Epithelial cell of prostate (primary cell): ENCODE measurements around the gene KCTD3.

Experiments
- DNase-seq: peaks from one replicate; pipeline ENCODE4 v3.0.0-alpha.2; 2011; ENCODE audit warnings: low read depth, low spot score
- H3K27ac ChIP-seq: fragments of 450-650 bp; 2 replicates; pipeline ENCODE4 v1.5.1; 2017; ENCODE audit warnings: mild to moderate bottlenecking

KCTD3 gene

GRCh38 chr1:215566556-215567490 lies at the start of gene KCTD3:
TSS of gene KCTD3 (plus strand) at chr1:215567304. CDS start at chr1:215567686, 382 bp downstream.
- DNase-seq, result no peak
- H3K27ac ChIP-seq, result peak within 1 kb of the TSS; percentile 72

GRCh38 chr1:215517441-215517891 lies 49.6 kb upstream of the KCTD3 start:
- no peak overlapping the region for H3K27ac ChIP-seq
- DNase-seq, result no peak

GRCh38 chr1:215518594-215518993 lies 48.5 kb upstream of the KCTD3 start:
- H3K27ac ChIP-seq, result no peak overlapping the region
- DNase-seq, result no peak

- DNase-seq, result no peak
- H3K27ac ChIP-seq, result no peak overlapping the region
Observed at GRCh38 chr1:215521279-215521678, 45.8 kb upstream of the KCTD3 start.

GRCh38 chr1:215523128-215523861 lies 43.8 kb upstream of the KCTD3 start:
- no peak for DNase-seq
- no peak overlapping the region for H3K27ac ChIP-seq

- no peak overlapping the region for H3K27ac ChIP-seq
- no peak for DNase-seq
Observed at GRCh38 chr1:215523906-215524305, 43.2 kb upstream of the KCTD3 start.

GRCh38 chr1:215526147-215526845 lies 40.8 kb upstream of the KCTD3 start:
- no peak overlapping the region for H3K27ac ChIP-seq
- DNase-seq, result no peak

- H3K27ac ChIP-seq, result no peak overlapping the region
- no peak for DNase-seq
Observed at GRCh38 chr1:215526846-215527151, 40.3 kb upstream of the KCTD3 start.

- DNase-seq, result no peak
- H3K27ac ChIP-seq, result no peak overlapping the region
Observed at GRCh38 chr1:215529111-215529510, 38.0 kb upstream of the KCTD3 start.

- no peak overlapping the region for H3K27ac ChIP-seq
- DNase-seq, result no peak
Observed at GRCh38 chr1:215529571-215529970, 37.5 kb upstream of the KCTD3 start.

- DNase-seq, result no peak
- H3K27ac ChIP-seq, result no peak overlapping the region
Observed at GRCh38 chr1:215530401-215530984, 36.6 kb upstream of the KCTD3 start.

- H3K27ac ChIP-seq, result no peak overlapping the region
- no peak for DNase-seq
Observed at GRCh38 chr1:215539803-215540570, 27.1 kb upstream of the KCTD3 start.

- DNase-seq, result no peak
Observed at GRCh38 chr1:215542301-215542700, 24.8 kb upstream of the KCTD3 start.

GRCh38 chr1:215543191-215543606 lies 23.9 kb upstream of the KCTD3 start:
- H3K27ac ChIP-seq, result no peak overlapping the region
- peak; percentile 67 for DNase-seq

More at GRCh38 chr1:215542301-215542700, 24.8 kb upstream of the KCTD3 start:
- no peak overlapping the region for H3K27ac ChIP-seq

GRCh38 chr1:215543806-215544205 lies 23.3 kb upstream of the KCTD3 start:
- no peak for DNase-seq
- H3K27ac ChIP-seq, result no peak overlapping the region

- no peak for DNase-seq
- no peak overlapping the region for H3K27ac ChIP-seq
Observed at GRCh38 chr1:215544566-215544965, 22.5 kb upstream of the KCTD3 start.

GRCh38 chr1:215545096-215545495 lies 22.0 kb upstream of the KCTD3 start:
- no peak overlapping the region for H3K27ac ChIP-seq
- no peak for DNase-seq

- no peak for DNase-seq
- no peak overlapping the region for H3K27ac ChIP-seq
Observed at GRCh38 chr1:215547011-215547410, 20.1 kb upstream of the KCTD3 start.

GRCh38 chr1:215551806-215552205 lies 15.3 kb upstream of the KCTD3 start:
- DNase-seq, result no peak
- H3K27ac ChIP-seq, result no peak overlapping the region

- no peak overlapping the region for H3K27ac ChIP-seq
- DNase-seq, result no peak
Observed at GRCh38 chr1:215554865-215555264, 12.2 kb upstream of the KCTD3 start.
